ENCODE results near the gene EED. TPM values are rescaled to one million over a fixed set of nuclear protein-coding genes. Genes with fewer than 3 reads are reported as not detected.
"Not testable (repeated sequence)": the region's sequence is repeated elsewhere in the genome, so short reads cannot be mapped to it uniquely, and the experiment has no call there.

The EED gene
- total RNA-seq, 4 donors from 2014 or later = 25.5 to 46.0 (median 33.0) TPM

- intact Hi-C loops (cut with DNase I) = no loop called here
- no peak for DNase-seq
- 86% methylated on average over 3 of the region's 3 CpGs for WGBS, 2 donors
- Histone ChIP-seq H3K4me1 (no peaks in the 10 kb centered on the region), H3K27me3 (no peaks in the 10 kb centered on the region), H3K36me3 (no peaks in the 10 kb centered on the region), H3K27ac (no peak overlapping the region), H3K9me3 (no peaks in the 10 kb centered on the region), H3K4me3 (replicated peaks in 1 of 3) (no peak overlapping the region)
- no peak for TF ChIP-seq POLR2A (IDR thresholded peaks at IDR 0.05)
- no peak for TF ChIP-seq CTCF (IDR thresholded peaks at IDR 0.05)
Observed at GRCh38 chr11:86228269-86229038, 16.1 kb upstream of the EED start.

- DNase-seq; H3K4me1 ChIP-seq; H3K4me3 ChIP-seq (replicated peaks in 1 of 3); H3K27me3 ChIP-seq; H3K36me3 ChIP-seq; H3K9me3 ChIP-seq; intact Hi-C loops (cut with DNase I); H3K27ac ChIP-seq: not testable (repeated sequence)
- WGBS, 2 donors = 88 to 89% methylated on average over 3 of the region's 3 CpGs
Observed at GRCh38 chr11:86229039-86229330, 15.6 kb upstream of the EED start.

GRCh38 chr11:86230179-86230804 lies 14.3 kb upstream of the EED start:
- no peak for DNase-seq
- 87 to 90% methylated on average over 1 of the region's 1 CpG for WGBS, 2 donors
- intact Hi-C loops (cut with DNase I) = no loop called here
- Histone ChIP-seq H3K27ac (no peak overlapping the region), H3K9me3 (no peaks in the 10 kb centered on the region), H3K4me1 (no peaks in the 10 kb centered on the region), H3K36me3 (no peaks in the 10 kb centered on the region), H3K27me3 (no peaks in the 10 kb centered on the region), H3K4me3 (replicated peaks in 1 of 3) (no peak overlapping the region)
- no peak for TF ChIP-seq POLR2A (IDR thresholded peaks at IDR 0.05)
- no peak for TF ChIP-seq CTCF (IDR thresholded peaks at IDR 0.05)

- Histone ChIP-seq H3K9me3 (no peaks in the 10 kb centered on the region), H3K27me3 (no peaks in the 10 kb centered on the region), H3K27ac (no peak overlapping the region), H3K4me1 (no peaks in the 10 kb centered on the region), H3K4me3 (replicated peaks in 1 of 3) (no peak overlapping the region), H3K36me3 (no peaks in the 10 kb centered on the region)
- intact Hi-C loops (cut with DNase I) = no loop called here
- DNase-seq = no peak
- no peak for TF ChIP-seq CTCF (IDR thresholded peaks at IDR 0.05)
- no peak for TF ChIP-seq POLR2A (IDR thresholded peaks at IDR 0.05)
Observed at GRCh38 chr11:86230921-86231434, 13.6 kb upstream of the EED start.

- Histone ChIP-seq H3K27me3 (no peaks in the 10 kb centered on the region), H3K4me1 (no peaks in the 10 kb centered on the region), H3K36me3 (no peaks in the 10 kb centered on the region), H3K4me3 (replicated peaks in 1 of 3) (no peak overlapping the region), H3K27ac (no peak overlapping the region), H3K9me3 (no peaks in the 10 kb centered on the region)
- DNase-seq = no peak
- intact Hi-C loops (cut with DNase I) = no loop called here
- TF ChIP-seq CTCF (IDR thresholded peaks at IDR 0.05) (no peak), POLR2A (IDR thresholded peaks at IDR 0.05) (no peak)
Observed at GRCh38 chr11:86232556-86232955, 12.0 kb upstream of the EED start.

Data from thyroid gland (tissue), 4 donors.